ENCODE results near the gene RNF227.
A peak's percentile ranks its signal among the peaks of the same experiment; 100 is the strongest.

RNF227 gene

GRCh38 chr17:7889166-7889955, 26.7 kb downstream of the RNF227 start:
- peak in 1 of 2 donors; percentile 3 for DNase-seq (ENCODE audit: low read depth in 2 of 2, low spot score in 1 of 2)

- peak in 1 of 2 donors; percentile 2 for DNase-seq (ENCODE audit: low read depth in 2 of 2, low spot score in 1 of 2)
Observed at GRCh38 chr17:7888184-7888920, 27.7 kb downstream of the RNF227 start, which contains the start of gene CHD3. TSS of gene CHD3 (plus strand) at chr17:7888789. CDS start at chr17:7889001, 212 bp downstream.

- peak in 1 of 2 donors; percentile 80 for DNase-seq (ENCODE audit: low read depth in 2 of 2, low spot score in 1 of 2)
Observed at GRCh38 chr17:7887482-7888183, 28.5 kb downstream of the RNF227 start.

- DNase-seq (ENCODE audit: low read depth in 2 of 2, low spot score in 1 of 2): no peak
Observed at GRCh38 chr17:7887038-7887481, 29.0 kb downstream of the RNF227 start.

DNA sequence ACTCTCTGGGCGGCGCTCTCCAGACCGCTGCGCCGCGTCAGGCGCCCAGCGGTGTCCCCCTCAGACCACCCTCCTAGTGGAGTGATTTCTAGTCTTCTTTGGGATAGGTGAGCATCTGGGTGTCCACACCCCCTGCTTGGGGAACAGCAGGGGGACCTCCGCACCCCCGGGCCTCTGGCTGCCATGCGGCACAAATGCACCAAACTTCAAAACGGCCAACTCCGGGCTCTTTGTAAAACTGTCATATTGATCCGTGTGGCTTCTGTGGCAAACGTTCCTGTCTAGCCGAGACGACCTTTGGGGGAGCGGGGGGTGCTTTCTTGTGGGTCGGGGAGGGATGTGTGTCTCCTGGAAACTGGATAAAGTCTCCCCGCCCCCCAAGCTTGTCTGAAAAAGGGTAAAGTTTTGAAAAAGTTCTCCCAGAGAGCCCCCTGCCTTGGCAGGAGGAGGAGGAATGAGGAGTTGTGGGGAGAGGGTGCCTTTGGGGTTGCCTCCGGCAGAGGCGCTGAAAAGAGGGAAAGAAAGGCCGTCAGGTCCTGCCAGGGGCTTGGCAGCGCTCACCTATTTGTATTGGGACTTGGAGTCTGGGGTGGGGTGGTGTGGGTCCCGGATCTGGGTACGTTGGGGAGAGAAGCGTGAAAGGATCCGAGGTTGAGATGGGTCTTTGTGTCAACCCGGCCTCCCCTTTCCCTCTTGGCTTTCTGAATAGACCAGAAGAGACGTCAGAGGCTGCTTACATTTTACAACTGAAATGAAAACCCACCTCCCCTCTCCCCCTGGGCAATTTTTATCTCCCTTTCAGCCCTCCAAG, 29.7 kb downstream of the RNF227 start:
- peak in 1 of 2 donors; percentile 25 for DNase-seq (ENCODE audit: low read depth in 2 of 2, low spot score in 1 of 2)

DNA sequence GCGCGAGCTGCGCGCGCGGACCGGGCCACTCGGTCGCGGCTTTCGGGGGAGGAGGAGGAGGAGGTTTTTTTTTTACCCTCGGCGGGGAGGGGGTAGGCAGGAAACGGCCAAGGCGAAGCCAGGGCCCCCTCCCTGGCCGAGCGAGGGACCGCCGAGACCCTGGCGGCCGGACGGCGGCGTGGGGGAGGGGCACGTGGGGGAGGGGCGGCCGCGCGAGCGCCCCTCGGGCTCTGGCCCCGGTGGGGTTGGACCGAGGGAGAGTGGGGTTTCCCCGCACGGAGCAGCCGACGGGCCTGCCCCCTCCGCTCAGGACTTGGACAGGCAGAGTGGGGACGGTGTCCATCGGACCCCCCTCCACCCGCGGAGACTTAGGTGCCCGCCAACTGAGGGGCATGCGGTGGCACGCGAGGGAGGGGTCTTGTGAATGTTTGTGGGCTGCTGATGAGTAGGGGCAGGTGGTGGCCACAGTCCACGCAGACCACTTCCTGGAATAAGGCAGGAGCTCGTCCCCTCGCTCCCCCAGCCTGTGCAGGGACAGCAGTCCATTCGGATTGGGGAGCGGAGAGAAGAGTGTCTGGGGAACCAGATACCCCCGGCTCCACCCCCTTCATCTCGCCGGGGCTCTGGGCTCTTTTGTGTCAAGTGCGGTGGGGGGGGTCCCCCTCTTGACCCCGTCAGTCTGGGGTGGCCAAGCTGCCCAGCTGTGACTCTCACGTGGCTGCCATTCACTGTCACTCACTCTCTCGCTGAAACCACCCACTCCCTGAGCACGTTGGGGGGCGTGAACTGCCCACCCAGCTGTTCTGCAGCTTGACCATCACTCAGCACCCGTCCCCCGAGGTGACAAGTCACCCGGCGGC, 30.5 kb downstream of the RNF227 start:
- DNase-seq (ENCODE audit: low read depth in 2 of 2, low spot score in 1 of 2): peak in 1 of 2 donors; percentile 13

DNA sequence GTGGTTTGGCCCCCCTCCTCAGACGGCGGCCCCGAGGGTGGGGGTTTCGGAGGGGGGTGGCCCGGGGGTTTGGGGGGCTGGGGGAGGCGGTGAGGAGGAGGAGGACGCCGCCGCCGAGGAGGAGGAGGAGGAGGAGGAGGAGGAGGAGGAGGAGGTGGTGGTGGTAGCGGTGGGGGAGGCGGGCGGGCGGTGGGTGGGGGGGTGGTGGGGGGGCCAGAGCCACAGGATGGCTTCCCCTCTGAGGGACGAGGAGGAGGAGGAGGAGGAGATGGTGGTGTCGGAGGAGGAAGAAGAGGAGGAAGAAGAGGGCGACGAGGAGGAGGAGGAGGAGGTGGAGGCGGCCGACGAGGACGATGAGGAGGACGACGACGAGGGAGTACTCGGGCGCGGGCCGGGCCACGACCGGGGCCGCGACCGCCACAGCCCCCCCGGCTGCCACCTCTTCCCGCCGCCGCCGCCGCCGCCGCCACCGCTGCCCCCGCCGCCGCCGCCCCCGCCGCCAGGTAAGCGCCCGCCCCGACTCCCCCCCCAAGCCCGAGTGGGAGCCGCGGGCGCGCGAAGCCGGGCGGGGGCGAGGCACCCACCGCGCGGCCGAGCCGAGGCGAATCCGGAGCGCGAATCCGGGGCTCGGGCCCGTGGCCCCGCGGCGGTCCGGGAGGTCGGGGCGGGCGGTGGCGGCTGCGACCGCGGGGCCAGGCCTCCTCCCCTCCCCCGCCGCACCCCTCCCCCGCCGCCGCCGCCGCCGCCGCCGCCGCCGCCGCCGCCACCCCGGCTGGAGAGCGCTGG, 31.3 kb downstream of the RNF227 start:
- DNase-seq (ENCODE audit: low read depth in 2 of 2, low spot score in 1 of 2): peak in 1 of 2 donors; percentile 15

DNA sequence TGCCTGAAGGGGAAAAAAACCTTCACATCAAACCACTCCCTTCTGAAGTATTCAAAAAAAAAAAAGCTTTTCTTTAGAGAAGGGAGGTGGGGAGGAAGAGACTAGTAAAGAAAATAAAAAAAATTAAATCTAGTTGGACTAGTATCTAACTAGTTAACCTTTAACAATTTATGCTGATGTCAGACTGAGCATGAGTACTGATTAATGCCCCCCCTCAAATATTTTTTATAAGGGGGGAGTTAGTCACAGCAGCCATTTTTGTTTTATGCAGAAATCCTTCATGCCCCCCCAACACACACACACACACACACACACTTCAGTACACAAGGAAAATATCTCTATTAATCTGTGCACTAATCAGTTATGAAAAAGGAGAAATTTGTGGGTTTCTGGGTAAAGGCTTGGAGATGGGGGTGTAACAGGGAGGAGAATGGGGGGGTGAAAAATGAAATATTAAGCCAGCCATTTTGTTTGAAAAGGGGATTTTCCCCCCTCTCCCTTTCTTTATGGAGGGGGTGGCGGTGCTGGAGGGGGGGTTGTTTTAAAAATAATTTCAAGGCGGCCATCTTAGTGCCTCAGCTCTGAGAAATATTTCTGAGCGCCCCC, 32.2 kb downstream of the RNF227 start:
- DNase-seq (ENCODE audit: low read depth in 2 of 2, low spot score in 1 of 2): no peak

DNA sequence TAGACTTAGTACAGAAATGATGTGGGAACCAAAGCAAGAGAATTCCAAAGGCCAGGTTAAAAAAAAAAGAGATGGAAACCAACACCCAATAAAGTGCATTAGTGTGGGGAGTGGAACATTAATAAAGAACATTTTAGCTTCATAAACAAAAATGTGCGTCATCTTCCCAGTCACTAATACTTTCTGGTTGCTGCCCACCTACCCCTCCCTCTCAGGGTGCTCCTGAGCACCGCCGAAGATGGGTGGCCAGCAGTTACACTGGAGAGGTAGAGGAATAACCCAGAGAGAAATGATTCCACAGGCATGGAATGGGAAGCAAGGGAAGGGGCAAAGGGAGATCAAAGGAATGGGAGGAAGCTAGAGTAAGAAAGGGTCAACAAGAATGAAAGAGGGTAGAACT, 33.5 kb downstream of the RNF227 start:
- DNase-seq (ENCODE audit: low read depth in 2 of 2, low spot score in 1 of 2): no peak

GRCh38 chr17:7882068-7882467, 34.0 kb downstream of the RNF227 start:
- DNase-seq (ENCODE audit: low read depth in 2 of 2, low spot score in 1 of 2): no peak

- no peak for DNase-seq (ENCODE audit: low read depth in 2 of 2, low spot score in 1 of 2)
Observed at GRCh38 chr17:7881276-7882054, 34.6 kb downstream of the RNF227 start.

DNA sequence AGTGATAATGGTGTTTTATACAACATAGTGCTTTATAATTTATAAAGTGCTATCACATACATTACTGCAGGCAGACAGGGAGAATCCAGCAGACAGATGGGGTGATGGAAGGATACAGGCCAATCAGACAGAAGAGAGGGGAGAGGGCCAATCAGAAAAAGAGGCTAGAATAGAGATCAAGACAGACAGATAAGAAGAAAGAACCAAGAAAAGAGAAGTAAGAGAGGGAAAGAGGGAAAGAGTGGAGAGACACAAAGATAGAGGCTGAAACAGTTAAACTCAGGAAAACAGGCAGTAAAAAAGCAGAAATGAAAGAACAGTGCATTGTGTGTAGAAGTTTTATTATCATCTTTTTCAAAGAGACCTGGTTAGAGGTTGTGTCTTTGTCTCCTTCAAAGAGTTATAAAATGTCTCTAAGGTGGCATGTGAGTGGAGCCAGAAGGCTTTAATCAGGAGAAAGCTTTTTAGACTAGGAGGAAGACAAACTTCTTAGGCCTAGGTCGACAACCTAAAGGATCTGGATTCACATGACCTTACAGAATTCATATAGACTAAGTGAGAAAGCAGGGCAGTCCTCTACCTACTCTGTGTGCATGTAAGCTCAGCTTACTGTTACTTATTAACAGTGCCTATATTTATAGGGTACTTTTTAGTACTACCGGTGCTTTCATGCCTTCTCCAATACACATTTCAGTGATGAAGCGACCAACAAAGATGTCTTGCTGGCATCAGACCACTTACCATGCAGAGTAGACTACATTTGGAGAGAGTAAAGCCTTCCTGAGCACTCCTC, 35.8 kb downstream of the RNF227 start:
- no peak for DNase-seq (ENCODE audit: low read depth in 2 of 2, low spot score in 1 of 2)

DNA sequence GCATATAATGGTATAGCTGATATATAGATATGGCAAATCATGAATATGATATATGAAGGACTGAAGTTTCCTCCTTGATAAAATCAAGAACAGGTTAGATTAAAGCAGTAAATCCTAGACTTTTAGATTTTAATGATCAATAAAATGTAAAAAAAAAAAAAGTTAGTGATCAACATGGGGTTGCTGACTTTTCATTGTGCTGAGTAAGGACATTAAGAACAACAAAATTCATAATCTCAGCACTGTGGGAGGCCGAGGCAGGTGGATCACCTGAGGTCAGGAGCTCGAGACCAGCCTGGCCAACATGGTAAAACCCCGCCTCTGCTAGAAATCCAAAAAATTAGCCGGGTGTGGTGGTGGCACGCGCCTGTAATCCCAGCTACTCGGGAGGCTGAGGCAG, 37.9 kb downstream of the RNF227 start:
- DNase-seq (ENCODE audit: low read depth in 2 of 2, low spot score in 1 of 2): no peak

DNA sequence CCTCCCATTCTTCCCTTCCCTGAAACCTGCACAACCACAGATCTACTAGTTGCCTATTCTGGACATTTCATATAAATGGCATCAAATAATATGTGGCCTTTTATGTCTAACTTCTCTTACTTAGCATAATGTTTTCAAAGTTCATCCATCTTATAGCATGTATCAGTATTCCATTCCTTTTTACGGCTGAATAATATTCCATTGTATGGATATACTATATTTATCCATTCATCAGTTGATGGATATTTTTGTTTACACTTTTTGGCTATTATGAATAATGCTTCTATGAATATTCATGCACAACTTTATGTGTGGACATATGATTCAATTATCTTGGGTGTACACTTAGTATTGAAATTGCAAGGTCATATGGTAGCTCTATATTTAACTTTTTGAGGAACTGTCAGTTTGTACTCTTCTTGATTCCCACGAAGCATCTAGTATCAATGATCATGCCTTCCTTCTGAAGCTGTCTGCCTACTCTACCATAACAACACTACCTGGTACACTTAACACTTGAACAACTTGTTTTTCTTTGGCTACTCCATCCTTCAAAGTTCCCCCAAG, 40.2 kb downstream of the RNF227 start:
- DNase-seq (ENCODE audit: low read depth in 2 of 2, low spot score in 1 of 2): no peak

GRCh38 chr17:7873051-7873450, 43.0 kb downstream of the RNF227 start:
- no peak for DNase-seq (ENCODE audit: low read depth in 2 of 2, low spot score in 1 of 2)

DNA sequence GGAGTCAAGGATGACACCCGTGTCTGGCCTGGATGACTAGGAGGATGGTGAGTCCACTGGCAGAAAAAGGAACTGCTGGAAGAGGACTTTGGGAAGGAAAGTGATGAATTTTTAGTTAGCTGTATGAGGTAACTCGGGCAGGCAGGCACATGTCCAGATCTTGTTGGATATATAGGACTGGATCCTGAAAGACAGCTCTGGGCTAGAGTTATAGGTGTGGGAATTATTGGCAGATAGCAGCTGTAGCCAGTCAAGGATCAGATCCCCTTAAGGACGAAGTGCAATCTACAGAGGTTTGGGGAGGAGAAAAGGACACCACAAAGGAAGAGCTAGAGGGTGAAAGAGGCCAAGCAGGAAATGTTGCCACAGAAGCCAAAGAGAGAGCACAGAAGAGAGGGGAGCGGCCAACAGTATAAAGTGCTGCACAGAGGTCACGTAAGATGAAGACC, 48.2 kb downstream of the RNF227 start:
- DNase-seq (ENCODE audit: low read depth in 2 of 2, low spot score in 1 of 2): no peak

All from stimulated activated CD8-positive, alpha-beta memory T cell treated with anti-CD3 and anti-CD28 coated beads, Interleukin-4, amount 100 ng/mL, for 1 hour (primary cell).